ENCODE results near the gene SMC6.

SMC6 gene

DNA sequence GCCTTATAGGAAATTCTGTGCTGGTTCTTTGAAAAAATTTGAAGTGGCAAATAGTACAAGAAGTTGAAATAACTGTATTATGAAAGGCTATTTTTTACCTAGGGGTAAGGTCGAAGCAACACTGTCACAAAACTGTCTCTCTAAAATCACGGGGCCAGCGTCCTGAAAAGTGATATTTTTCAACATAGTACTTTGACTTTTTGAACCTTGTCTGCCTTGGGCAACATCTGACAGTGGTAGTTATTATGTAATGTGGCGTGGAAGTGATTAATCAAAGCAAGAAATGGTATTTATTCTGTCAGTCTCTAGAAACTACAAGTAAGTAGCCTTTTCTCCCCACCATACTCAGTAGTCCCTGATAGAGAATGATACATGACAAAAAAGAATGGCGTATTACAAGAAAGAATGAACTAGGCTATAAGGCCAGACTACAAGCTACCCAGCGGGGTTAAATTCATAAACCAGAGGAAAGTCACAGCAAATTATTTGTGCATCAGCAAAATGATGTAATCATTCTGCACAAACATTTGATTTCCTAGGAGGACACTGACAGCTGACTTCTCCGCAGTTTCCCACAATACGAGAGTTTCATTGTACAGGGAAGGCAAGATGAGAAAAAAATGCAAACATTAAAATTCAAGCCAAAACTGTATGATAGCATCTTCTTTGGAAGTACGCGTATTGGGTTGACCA, 10.2 kb upstream of the SMC6 start:
- no peak for DNase-seq

DNA sequence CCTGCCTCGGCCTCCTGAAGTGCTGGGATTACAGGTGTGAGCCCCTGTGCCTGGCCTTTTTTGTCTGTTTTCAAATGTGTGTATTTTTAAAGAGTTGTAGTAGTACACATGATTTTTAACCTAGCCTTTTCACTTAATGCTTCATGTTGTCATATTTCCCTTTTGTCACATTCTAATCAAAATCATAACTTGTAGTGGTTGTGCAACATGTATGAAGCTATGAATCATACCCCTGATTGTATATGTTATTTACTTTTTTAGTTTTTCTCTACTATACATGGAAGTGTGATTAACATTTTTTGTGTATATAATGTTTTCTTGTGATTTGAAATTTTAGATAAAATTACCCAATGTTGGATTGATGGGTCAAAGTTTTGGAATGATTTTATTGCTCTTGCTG, 8.8 kb upstream of the SMC6 start:
- no peak for DNase-seq

DNA sequence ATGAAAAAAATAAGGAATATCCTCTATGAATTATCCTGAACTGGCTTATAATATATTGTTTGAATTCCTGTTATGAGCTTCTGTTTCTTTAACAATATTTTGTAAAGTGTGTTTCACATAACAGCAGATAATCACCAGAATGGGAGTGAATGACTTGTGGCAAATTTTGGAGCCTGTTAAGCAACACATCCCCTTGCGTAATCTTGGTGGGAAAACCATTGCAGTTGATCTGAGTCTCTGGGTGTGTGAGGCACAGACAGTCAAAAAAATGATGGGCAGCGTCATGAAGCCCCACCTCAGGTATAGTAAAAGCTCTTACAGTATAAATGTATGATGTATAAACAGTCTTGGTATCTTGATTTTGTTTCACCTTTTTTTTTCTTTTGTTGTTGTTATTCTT, 6.2 kb upstream of the SMC6 start:
- no peak for DNase-seq

DNA sequence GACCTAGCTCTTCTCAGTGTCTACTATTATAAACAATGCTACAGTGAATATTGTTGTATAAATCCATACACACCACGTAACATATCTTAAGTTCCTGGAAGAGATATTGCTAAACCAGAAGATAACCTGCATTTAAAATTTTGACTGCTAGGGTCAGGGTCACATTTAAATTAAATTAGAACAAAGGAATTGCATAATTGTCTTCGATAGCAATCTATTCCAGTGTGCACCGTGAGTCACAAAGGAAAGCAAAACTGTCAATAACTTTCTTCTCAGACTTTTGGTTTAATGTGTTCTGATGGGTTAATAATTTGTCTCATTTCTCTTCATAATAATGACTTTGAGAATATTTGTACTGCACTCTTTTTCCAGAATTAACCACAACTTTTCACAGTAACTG, 4.5 kb upstream of the SMC6 start:
- no peak for DNase-seq

DNA sequence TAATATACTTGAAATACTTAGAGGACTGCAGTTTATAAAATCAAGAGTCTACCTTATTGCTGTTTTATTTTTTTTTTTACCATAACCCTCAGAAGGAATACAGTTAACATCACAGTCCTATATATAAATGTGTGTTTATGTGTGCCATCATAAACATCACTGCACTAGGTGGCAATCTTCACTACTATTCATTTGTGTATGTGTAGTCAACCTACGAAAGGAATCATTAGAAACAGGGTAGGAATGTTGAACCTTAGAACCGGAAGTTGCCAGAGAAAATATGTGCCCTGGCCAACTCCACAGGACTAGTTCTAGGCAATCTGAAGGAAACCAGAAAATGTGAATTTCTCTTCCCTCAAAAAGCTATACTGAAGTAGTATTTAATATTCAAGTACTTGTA, 3.7 kb upstream of the SMC6 start:
- DNase-seq, result no peak

DNA sequence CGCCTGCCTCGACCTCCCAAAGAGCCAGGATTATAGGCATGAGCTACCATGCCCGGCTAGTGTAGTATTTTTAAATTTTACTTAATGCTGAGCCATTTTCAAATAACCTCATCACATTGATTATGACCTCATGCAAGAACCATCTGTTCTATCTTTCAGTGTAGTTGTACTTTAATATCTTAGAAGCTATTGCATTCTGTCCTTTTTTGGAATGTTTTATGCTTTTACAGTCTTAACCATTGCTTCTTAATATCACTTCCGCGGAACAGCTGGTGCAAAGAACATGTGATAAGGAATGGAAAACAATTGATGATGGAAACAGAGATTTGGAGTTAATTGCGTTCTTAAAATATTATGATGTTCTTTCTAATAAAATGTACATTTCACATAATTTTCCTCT, 3.1 kb upstream of the SMC6 start:
- DNase-seq, result no peak

DNA sequence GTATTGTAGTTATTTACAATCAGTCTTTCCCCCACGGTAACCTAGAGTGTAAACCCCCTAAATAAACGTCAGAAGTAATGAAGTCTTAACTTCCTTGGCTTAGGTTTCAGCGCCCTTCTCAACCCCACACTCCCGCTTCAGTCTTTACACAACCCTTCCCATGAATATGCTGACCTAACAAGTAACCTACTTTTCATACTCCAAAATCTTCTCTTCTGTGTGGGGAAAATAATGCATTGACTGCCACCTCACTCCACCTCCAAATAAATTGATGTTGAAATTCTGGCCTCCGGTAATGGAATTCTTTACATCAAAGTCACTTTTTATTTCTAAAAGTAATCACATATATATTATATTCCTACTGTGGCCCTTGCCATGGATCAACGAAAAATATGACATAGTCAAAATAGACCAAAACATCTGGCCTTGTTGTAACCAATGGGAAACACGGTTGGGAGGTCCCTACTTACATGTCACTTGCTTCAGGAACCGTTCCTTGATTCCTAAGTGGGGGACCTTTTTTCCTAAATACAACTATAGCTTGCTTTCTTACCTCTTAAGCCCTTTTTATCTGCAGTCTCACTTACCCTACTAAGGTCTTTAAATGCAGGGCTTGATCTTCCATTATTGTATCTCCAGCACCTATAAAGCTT, 1.3 kb upstream of the SMC6 start:
- no peak for DNase-seq

DNA sequence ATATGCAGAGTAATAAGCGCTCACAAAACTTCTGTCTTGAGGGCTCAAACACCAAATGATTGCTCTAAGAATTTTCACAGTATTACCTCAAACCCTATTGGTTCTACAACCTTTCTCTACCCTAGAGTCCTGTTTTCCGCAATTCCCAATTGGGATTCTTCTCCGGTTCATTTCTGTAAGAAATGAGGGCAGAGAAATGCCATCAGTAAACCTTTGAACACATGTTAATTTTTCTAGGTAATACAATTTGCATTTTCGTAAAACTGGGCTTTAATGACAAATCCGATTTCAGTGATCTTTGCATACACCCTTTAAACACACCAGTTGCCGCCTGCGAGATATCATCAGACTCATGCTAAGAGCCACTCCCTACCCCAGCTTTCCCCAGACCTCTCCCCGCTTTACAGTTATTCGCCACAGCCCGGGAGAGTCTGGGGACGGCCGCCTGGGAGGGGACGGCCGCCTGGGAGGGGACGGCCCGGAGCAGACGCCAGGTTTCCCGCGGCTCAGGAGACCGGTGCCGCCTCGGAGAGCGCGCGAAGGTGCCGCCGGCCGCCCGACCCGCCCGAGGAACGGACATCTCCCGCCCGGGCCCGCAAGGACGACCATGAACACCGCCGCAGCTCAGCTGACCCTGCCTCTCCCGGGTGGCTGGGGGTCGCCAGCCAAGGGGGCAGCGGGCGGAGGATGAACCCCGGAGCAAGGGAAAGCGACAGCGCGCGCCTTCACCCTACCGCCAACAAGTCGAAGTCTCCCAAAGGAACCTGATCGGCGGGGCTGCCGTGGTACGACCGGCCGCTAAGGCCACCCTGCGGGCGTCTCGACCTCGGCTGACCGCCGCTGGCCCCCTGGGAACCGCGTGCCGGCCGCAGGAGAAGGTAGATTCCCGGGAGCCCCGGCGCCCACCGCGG, 463 bp downstream of the SMC6 start:
- DNase-seq, result peak; percentile 33

DNA sequence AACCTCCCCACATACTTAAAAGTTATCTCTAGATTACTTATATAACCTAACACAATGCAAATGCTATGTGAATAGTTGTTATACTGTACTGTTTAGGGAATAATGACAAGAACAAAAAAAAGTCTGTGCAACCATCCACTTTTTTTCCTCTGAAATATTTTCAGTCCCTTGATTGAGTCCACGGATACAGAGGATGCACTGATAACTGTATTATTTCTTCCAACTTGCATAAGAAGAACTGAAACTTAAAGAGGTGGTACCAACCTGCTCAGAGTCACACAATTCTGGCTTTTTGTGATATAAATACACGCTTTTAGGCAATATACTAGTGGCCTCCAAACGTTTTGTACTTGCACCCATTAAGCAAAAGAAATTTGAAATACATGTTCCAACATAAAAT, 1.4 kb downstream of the SMC6 start:
- no peak for DNase-seq

DNA sequence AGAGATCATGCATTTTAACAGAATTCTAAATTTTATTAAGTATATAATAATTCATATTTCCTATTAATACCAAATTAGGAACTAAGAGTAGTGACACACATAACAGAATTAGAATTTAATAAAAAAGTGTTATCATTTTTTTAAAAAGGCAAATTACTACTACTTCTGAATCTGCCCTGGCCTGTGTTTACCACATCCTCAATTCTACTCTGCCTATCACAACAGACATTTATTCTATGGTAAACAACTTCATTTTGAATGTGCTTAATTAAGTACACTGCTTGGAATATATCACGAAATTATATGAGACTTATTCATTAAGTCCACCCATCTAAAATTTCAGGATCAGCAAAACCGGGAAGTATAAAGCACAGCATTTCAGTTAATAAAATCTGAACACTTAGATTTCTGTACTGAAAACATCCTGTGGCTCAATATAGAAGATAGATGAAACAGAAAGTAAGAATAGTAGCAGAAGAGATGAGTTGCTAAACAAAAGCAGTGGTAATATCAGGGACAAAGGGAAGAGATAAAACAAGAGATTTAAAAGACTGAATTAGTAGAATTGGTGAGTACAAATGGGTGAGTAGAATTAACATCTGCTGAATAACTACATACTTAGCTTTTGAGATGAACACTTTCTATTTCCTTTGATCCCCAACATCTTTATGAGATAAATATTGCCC, 3.7 kb downstream of the SMC6 start:
- DNase-seq, result no peak

DNA sequence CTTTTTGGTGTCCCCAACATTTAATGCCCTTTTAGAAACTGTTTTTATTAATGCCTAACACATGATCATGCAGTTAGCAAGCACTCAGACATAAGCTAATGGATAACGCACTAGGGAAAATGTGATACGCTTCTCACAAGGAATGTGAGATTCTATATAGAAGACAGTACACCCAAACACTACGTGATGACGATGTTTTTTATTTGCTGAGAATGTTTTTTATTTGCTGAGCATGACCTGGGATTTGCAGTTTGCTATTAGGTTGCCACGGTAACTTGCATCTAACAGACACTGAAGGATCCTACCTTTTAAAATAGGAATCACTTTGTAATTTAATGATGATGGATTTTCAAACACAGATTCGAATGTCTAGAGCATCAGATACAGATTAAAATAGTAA, 4.9 kb downstream of the SMC6 start:
- no peak for DNase-seq

DNA sequence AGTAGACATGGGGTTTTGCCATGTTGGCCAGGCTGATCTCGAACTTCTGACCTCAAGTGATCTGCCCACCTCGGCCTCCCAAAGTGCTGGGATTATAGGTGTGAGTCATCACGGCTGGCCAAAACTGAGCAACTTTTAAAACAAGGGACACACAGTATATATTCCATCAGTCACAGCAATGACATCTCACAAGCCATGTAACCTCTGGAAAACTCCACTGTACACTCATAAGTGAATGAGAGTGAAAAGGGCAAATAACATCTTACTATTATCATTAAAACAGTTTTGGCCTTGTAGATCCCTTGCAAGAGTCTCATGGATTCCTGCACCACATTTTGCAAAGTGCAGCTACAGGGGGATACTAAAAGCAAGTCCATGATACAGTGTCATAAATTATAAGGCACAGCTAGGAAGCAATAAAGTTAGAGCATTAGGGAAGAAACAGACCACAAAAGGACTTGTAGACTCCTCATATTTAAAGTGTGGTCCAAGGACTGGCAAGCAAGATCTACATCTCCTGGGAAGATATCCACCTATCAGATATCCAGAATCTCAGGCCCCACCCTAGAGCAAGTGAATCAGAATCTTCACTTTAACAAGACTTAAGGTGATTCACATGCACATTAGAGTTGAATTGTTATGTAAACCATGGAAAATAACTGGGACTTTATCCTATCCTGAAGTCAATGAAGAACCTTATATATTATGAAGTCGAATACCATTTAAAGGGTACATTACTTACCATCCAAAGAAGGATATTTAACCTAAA, 5.7 kb downstream of the SMC6 start:
- DNase-seq, result no peak

DNA sequence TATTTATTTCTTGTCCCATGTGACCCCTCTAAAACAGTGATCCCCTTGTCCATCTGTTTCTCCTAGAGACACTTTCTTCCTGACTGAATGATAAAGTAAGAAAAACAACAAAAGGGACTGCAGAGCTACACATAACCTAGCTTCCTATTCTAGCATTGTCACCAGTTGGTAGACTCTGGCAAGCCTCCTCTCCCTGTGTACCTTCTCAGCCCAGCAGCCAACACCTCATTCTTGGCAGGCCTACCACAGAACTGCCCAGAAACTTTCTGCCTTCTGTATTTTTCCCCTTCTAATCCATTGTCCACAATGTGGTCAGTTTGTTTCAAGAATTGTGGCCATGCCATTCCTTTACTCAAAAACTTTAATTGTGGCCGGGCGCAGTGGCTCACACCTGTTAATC, 13.4 kb downstream of the SMC6 start:
- DNase-seq, result no peak

DNA sequence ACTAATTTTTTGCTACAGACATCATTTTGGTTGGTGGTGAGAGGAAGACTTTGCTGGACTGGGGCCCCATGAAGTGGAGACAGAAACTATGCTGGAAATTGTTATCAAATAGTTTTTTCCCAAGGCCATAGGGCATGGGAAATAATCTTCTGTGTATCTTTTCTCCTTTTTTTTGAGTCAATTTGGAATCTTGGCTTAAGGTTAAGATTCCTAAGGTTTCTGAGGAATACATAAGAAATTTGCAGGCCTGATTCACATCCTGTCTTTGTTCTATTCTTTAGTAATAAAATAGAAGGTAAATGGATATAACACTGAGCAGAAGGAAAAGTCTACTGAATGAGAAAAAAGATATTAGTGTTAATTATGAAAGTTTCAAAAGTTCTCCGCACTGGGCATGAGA, 16.6 kb downstream of the SMC6 start:
- DNase-seq, result no peak

DNA sequence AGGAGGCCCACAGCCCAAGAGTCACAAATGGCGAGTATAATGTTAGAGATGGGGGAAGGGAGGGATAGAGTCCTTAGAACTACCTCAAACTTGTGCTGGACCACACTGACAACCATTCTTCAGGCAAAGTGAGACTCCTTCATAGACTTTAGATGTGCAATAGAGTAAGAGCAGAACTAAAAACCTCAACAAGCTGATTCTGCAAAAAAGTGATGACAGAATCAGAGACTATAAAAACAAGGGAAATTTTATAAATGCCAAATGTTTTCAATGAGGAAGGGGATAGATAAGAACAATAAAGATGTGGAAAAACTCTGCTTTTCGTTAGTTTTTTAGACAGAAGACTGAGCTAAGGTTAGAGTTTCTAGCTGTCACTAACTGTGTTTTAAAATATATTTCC, 17.7 kb downstream of the SMC6 start:
- no peak for DNase-seq

DNA sequence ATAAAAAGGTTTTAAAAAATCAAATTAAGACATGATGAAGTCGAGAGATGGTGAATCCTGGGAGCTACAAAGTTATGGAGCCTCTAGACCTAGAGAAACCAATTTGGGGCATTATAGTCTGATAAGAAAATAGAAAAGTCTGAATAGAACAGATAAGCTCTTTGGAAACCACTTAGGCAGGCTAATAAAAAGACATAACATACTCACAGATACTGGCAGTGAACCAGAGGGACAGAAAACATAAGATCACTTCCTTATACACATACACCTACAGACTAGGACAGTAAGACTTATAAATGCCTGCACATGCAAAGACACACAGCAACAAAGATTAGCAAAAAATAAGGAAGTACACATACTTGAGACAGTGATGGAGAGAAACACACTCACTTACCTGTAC, 20.0 kb downstream of the SMC6 start:
- DNase-seq, result no peak

DNA sequence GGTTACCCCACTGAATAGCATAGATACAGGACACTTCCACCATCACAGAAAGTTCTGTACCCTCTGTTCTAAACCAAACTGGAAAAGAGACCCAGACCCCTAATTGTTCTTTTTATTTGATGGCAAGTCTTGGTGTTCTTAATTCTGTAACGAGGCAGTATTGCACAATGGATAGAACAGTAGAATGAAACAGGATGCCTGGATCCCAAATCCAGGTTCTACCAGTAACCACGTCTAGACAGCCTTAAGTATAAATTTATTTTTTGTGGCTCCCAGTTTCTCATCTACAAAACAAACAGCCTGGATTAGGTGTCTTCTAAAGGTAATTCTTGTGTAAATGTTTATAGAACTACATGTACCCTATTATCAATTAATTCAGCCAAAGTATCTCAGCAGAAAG, 23.7 kb downstream of the SMC6 start:
- DNase-seq, result no peak

DNA sequence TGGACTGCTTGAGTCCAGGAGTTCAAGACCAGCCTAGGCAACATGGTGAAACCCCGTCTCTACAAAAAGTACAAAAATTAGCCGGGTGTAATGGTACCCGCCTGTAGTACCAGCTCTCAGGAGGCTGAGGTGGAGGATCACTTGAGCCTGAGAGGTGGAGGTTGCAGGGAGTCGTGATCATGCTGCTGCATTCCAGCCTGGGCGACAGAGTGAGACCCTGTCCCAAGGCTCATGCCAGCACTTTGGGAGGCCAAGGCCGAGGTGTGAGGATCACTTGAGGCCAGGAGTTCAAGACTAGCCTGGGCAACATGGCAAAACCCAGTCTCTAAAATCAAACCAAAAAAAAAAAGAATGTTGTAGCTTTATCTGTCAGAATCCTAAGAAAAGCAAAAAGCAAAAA, 25.4 kb downstream of the SMC6 start:
- no peak for DNase-seq

DNA sequence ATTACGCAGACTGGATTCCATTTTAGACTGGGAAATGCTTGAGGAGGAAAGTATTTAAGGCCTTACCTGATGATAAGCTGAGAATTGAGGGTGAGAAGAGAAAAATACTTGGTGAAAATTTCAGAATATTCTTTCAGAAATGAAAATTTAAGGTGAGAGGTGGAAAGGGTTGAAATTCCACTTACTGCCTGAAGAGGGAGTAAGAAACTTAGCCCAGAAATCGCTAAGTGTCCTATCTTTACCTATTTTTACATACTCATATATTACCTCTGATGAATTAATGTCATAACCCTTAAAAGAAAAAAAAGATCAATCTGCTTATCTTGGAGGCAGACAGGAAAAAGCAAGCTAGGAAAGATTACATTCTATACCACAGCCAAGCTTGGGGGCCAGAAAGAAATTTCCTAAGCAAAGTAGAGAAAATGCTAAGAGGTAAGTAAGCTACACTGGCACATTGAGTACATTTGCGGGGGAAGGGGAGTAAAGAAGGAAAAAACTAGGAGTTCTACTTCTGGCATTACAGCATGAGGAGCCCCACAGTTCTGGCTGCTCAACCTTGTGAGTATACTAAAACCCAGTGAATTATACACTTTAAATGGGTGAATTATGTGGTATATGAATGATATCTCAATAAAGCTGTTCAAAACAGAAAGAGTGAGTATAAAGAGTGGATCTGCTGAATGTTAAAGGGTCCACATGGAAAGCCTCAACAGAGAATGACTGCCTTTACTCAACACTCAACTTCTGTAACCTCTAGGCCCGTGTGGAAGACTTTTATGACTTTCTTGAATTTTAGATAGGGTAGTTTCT, 33.8 kb downstream of the SMC6 start:
- no peak for DNase-seq

DNA sequence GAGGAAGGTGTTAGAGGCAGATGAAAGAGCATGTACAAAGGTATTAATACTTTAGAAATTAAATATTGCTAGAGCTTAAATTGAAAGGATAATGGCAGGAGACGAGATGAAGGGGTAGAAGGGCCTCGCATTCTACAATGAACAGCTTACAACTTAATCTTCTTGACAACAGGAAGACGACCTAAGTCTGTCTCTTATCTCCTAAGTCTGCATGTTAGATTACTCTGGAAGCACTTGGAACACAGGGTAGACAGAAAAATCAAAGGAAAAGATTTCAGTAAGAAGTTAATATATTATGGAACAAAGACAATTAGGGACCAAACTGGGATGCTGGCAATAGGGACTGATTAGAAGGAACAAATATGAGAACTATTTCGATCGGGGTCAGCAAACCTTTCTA, 34.9 kb downstream of the SMC6 start:
- no peak for DNase-seq

DNA sequence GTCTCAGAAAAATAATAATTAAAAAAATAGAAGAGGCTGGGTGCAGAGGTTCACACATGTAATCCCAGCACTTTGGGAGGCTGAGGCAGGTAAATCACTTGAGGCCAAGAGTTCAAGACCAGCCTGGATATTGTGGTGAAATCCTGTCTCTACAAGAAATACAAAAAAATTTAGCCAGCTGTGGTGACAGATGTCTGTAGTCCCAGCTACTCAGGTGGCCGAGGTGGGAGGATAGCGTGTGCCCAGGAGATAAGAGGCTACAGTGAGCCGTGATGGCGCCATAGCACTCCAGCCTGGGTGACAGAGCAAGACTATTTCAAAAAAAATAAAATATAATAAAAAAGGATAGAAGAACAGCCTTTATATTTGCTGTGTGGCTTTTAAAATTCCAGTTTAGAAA, 35.9 kb downstream of the SMC6 start:
- no peak for DNase-seq

DNA sequence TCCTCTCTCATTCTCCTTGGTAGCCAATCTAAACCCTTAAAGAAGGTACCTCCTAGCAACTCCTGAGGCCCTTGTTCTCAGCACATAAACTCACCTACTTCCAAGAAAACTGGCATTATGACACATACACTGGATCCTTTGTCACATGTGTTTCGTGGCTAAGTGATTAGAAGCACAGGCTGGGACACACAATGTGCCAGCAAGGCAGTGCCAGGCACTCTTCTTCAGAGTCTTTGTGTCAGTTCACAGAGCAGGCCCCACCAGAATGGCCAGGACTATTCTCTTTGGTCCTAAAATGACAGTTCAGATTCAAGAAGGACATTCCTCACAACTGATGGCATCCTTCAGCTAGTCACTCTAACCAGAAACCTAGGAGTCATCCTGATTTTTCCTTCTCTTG, 40.3 kb downstream of the SMC6 start:
- no peak for DNase-seq
